SK-N-SH treated with all-trans-retinoic acid at 6 μM for 48 hours (cell line): ENCODE data around the gene PITPNC1.

Source experiments
- ARNTL ChIP-seq: fragments of 450-650 bp; formaldehyde crosslinking; IDR thresholded peaks from 2 replicates; pipeline ENCODE4 v1.5.0; 2020; ENCODE audit warnings: low read depth, mild to moderate bottlenecking, moderate library complexity, borderline replicate concordance
- CREB5 ChIP-seq: fragments of 250-450 bp; sonication (Bioruptor Pico); IDR thresholded peaks from 2 replicates; pipeline ENCODE4 v1.5.1; 2020; ENCODE audit warnings: low read depth, mild to moderate bottlenecking, moderate library complexity
- ISL1 ChIP-seq: fragments of 250-450 bp; sonication (Bioruptor Pico); IDR thresholded peaks from 2 replicates; pipeline ENCODE4 v2.1.2; 2022; ENCODE audit warnings: mild to moderate bottlenecking, moderate library complexity
- PATZ1 ChIP-seq: fragments of 250-450 bp; sonication (Bioruptor Pico); IDR thresholded peaks from 2 replicates; pipeline ENCODE4 v1.8.0; 2020; ENCODE audit warnings: mild to moderate bottlenecking, moderate library complexity, borderline replicate concordance
- PPARA ChIP-seq: fragments of 250-450 bp; sonication (Bioruptor Pico); IDR thresholded peaks from 2 replicates; pipeline ENCODE4 v1.5.0; 2020; ENCODE audit warnings: mild to moderate bottlenecking, borderline replicate concordance
- RARB ChIP-seq: fragments of 250-450 bp; sonication (Bioruptor Pico); IDR thresholded peaks from 2 replicates; pipeline ENCODE4 v1.8.0; 2021; ENCODE audit warnings: mild to moderate bottlenecking, moderate library complexity
- SNAI2 ChIP-seq: fragments of 250-450 bp; sonication (Bioruptor Pico); IDR thresholded peaks from 2 replicates; pipeline ENCODE4 v1.5.0; 2020; ENCODE audit warnings: mild to moderate bottlenecking, moderate library complexity
- TOX ChIP-seq: fragments of 250-450 bp; sonication (Bioruptor Pico); IDR thresholded peaks from 2 replicates; pipeline ENCODE4 v1.8.0; 2021; ENCODE audit warnings: mild to moderate bottlenecking, moderate library complexity, borderline replicate concordance
- TSHZ2 ChIP-seq: fragments of 250-450 bp; sonication (Bioruptor Pico); IDR thresholded peaks from 2 replicates; pipeline ENCODE4 v1.5.0; 2020; ENCODE audit warnings: mild to moderate bottlenecking, moderate library complexity
- ZNF565 ChIP-seq: fragments of 450-650 bp; formaldehyde crosslinking; conservative IDR thresholded peaks from 2 replicates; pipeline ENCODE4 v1.5.0; 2020; ENCODE audit warnings: low read depth, mild to moderate bottlenecking, moderate library complexity
- ZNF70 ChIP-seq: fragments of 450-650 bp; formaldehyde crosslinking; IDR thresholded peaks from 2 replicates; pipeline ENCODE4 v1.5.0; 2020; ENCODE audit warnings: mild to moderate bottlenecking, moderate library complexity

GRCh38 chr17:67558740-67559380, 181.8 kb downstream of the PITPNC1 start:
- TF ChIP-seq ZNF565 (CRISPR knock-in tag) (no peak), CREB5 (CRISPR knock-in tag) (no peak), TOX (no peak), RARB (no peak), SNAI2 (no peak), ISL1 (CRISPR knock-in tag) (no peak), PATZ1 (CRISPR knock-in tag) (no peak), TSHZ2 (CRISPR knock-in tag) (no peak), ARNTL (no peak), ZNF70 (CRISPR knock-in tag) (no peak), PPARA (CRISPR knock-in tag) (no peak)
